GM12878 (cell line): ENCODE measurements around the gene DNAJC18. TPM values are rescaled to one million over a fixed set of nuclear protein-coding genes. Genes with fewer than 3 reads are reported as not detected.
A peak's percentile ranks its signal among the peaks of the same experiment; 100 is the strongest.

Experiments used
- ATAC-seq: fragments of 200-7000 bp; cut with Tn5 transposase; 3 replicates; pipeline ENCODE4 v1.9.1; 2020; ENCODE audit warnings: mild to moderate bottlenecking, moderate library complexity
- BruUV-seq: library from RNA; stranded (reverse); fragments of 400-500 nt; replicated peaks from 2 replicates; lab custom pipeline; 2021; lab: Mats Ljungman, UMichigan
- CTCF ChIA-PET: fragments of 300-600 bp; sonication (Branson Sonifier 250); formaldehyde crosslinking; extraction: SDS; loops from one replicate; lab custom pipeline; 2021; ENCODE audit warnings: inconsistent platforms; lab: Yijun Ruan, JAX
- POLR2A ChIA-PET: fragments of 350-600 bp; formaldehyde crosslinking; extraction: SDS; loops from one replicate; lab custom pipeline; 2021; ENCODE audit warnings: inconsistent platforms; lab: Charles Lee
- RAD21 ChIA-PET: fragments of 300-600 bp; sonication (Branson Sonifier 250); formaldehyde crosslinking; loops from one replicate; lab custom pipeline; 2023; ENCODE audit warnings: antibody characterized with exemption; ENCODE audit not compliant: unreplicated experiment; lab: Charles Lee
- SMC1A ChIA-PET: fragments of 300-600 bp; sonication (Branson Sonifier 250); formaldehyde crosslinking; loops from one replicate; lab custom pipeline; 2023; ENCODE audit not compliant: unreplicated experiment, uncharacterized antibody; lab: Charles Lee
- DNase-seq: peaks from one replicate; pipeline ENCODE4 v3.0.0-alpha.2; 2011; ENCODE audit warnings: low read depth, low spot score
- FAIRE-seq: peaks from 3 replicates; lab custom pipeline; 2011; peaks lifted over from hg19 to GRCh38; lab: Jason Lieb, UNC
- H2AFZ ChIP-seq: 2 replicates; pipeline ENCODE4 v1.6.0; 2011; ENCODE audit warnings: low read depth, low read length, control low read depth; ENCODE audit not compliant: control insufficient read depth
- H3K27ac ChIP-seq: 2 replicates; pipeline ENCODE4 v1.5.1; 2011; ENCODE audit warnings: control low read depth; ENCODE audit not compliant: control insufficient read depth, insufficient read depth
- H3K27me3 ChIP-seq, 2 experiments: replicated peaks in 1 of 2; 2 replicates each; pipeline versions ENCODE4 v1.6.0 to v1.6.1; 2011; ENCODE audit warnings: low read length in 1 of 2; ENCODE audit not compliant: control insufficient read depth in 2 of 2, insufficient read depth in 2 of 2
- H3K36me3 ChIP-seq, 2 experiments: 2 replicates each; pipeline ENCODE4 v1.5.1; 2011; ENCODE audit warnings: low read length in 1 of 2; ENCODE audit not compliant: control insufficient read depth in 2 of 2, insufficient read depth in 2 of 2
- H3K4me1 ChIP-seq: 2 replicates; pipeline ENCODE4 v1.6.1; 2011; ENCODE audit warnings: mild to moderate bottlenecking, low read length, moderate library complexity, mixed read lengths; ENCODE audit not compliant: control insufficient read depth, insufficient read depth
- H3K4me2 ChIP-seq: 2 replicates; pipeline ENCODE4 v1.6.0; 2011; ENCODE audit warnings: control low read depth; ENCODE audit not compliant: control insufficient read depth, insufficient read depth
- H3K4me3 ChIP-seq: fragments of 200-600 bp; sonication (generic); 2 replicates; pipeline ENCODE4 v1.5.1; 2016
- H3K79me2 ChIP-seq: 2 replicates; pipeline ENCODE4 v1.6.0; 2011; ENCODE audit warnings: low read length; ENCODE audit not compliant: control insufficient read depth, insufficient read depth
- H3K9ac ChIP-seq: 2 replicates; pipeline ENCODE4 v1.8.0; 2011; ENCODE audit warnings: low read length, control low read depth, mixed read lengths; ENCODE audit not compliant: control insufficient read depth, insufficient read depth
- H3K9me3 ChIP-seq: replicated peaks from 3 replicates; pipeline ENCODE4 v1.5.1; 2011; ENCODE audit warnings: mild to moderate bottlenecking, low read length; ENCODE audit not compliant: control insufficient read depth, insufficient read depth
- H4K20me1 ChIP-seq: 2 replicates; pipeline ENCODE4 v1.6.0; 2011; ENCODE audit not compliant: control insufficient read depth, insufficient read depth
- ATF3 ChIP-seq: IDR thresholded peaks from 2 replicates; pipeline ENCODE4 v1.6.1; 2011; ENCODE audit warnings: low read depth, mild to moderate bottlenecking, low read length, moderate library complexity, borderline replicate concordance; ENCODE audit errors: extremely low read depth
- CTCF ChIP-seq, 3 experiments: IDR thresholded peaks in 2 of 3; conservative IDR thresholded peaks in 1 of 3; 2 replicates each; pipeline ENCODE4 v1.5.1; 2011; ENCODE audit warnings: low read depth in 3 of 3, low read length in 3 of 3, mild to moderate bottlenecking in 3 of 3, control low read depth in 2 of 3, moderate library complexity in 2 of 3, inconsistent platforms in 1 of 3, mixed read lengths in 1 of 3; ENCODE audit not compliant: control insufficient read depth in 2 of 3, insufficient read depth in 1 of 3; ENCODE audit errors: extremely low read depth in 1 of 3
- FOS ChIP-seq: IDR thresholded peaks from 3 replicates; pipeline ENCODE4 v1.6.1; 2011; ENCODE audit warnings: borderline replicate concordance; ENCODE audit not compliant: insufficient read length; ENCODE audit errors: extremely low read depth
- HDGF ChIP-seq: fragments of 450-650 bp; IDR thresholded peaks from 2 replicates; pipeline ENCODE4 v1.6.1; 2016; ENCODE audit warnings: antibody characterized with exemption
- IKZF2 ChIP-seq, 2 experiments: fragments of 450-650 bp; IDR thresholded peaks; 2 replicates each; pipeline ENCODE4 v1.6.1; 2017; ENCODE audit warnings: mild to moderate bottlenecking in 2 of 2, moderate library complexity in 2 of 2
- JUND ChIP-seq: IDR thresholded peaks from 2 replicates; pipeline ENCODE4 v1.6.1; 2012; ENCODE audit warnings: low read depth, mild to moderate bottlenecking, low read length, improper control_type of control experiment, moderate library complexity
- KAT2A ChIP-seq: conservative IDR thresholded peaks from 2 replicates; pipeline ENCODE4 v1.6.1; 2011; ENCODE audit warnings: low read depth, low read length; ENCODE audit not compliant: control insufficient read depth
- MEF2B ChIP-seq: fragments of 450-650 bp; IDR thresholded peaks from 2 replicates; pipeline ENCODE4 v1.6.1; 2018; ENCODE audit warnings: mild to moderate bottlenecking, moderate library complexity; ENCODE audit not compliant: partially characterized antibody, poor library complexity, severe bottlenecking
- NR2C1 ChIP-seq: fragments of 450-650 bp; IDR thresholded peaks from 2 replicates; pipeline ENCODE4 v1.6.1; 2017; ENCODE audit warnings: antibody characterized with exemption, mild to moderate bottlenecking, moderate library complexity
- PRDM15 ChIP-seq: fragments of 450-650 bp; formaldehyde crosslinking; IDR thresholded peaks from 2 replicates; pipeline ENCODE4 v1.4.0; 2020; ENCODE audit warnings: mild to moderate bottlenecking, moderate library complexity
- SIN3A ChIP-seq: IDR thresholded peaks from 2 replicates; pipeline ENCODE4 v1.6.1; 2012; ENCODE audit warnings: low read depth, low read length, improper control_type of control experiment
- SIX5 ChIP-seq: IDR thresholded peaks from 2 replicates; pipeline ENCODE4 v1.6.1; 2011; ENCODE audit warnings: mild to moderate bottlenecking, low read depth, low read length, moderate library complexity; ENCODE audit not compliant: severe bottlenecking
- SMAD5 ChIP-seq: IDR thresholded peaks from 2 replicates; pipeline ENCODE4 v1.6.1; 2016; ENCODE audit warnings: antibody characterized with exemption, low read depth
- SUPT20H ChIP-seq: IDR thresholded peaks from 2 replicates; pipeline ENCODE4 v1.6.1; 2011; ENCODE audit warnings: low read depth, mild to moderate bottlenecking, low read length, moderate library complexity, borderline replicate concordance; ENCODE audit not compliant: control insufficient read depth
- ZNF24 ChIP-seq: fragments of 450-650 bp; IDR thresholded peaks from 2 replicates; pipeline ENCODE4 v1.6.1; 2017; ENCODE audit warnings: antibody characterized with exemption, mild to moderate bottlenecking
- WGBS: methylation state at CpG from one replicate; pipeline ENCODE4 v1.1.6; 2016; ENCODE audit warnings: low lambda C conversion rate; ENCODE audit not compliant: insufficient replicate concordance, insufficient coverage; ENCODE audit errors: missing lambda C conversion rate; 5-methylcytosine and 5-hydroxymethylcytosine counted together
- in situ Hi-C: fragments of 300-500 bp; cut with MboI; formaldehyde crosslinking; loops from 9 replicates; pipeline ENCODE4 v1.14.3; 2018; ENCODE audit warnings: mixed read lengths
- intact Hi-C: fragments of 100-400 bp; cut with micrococcal nuclease; formaldehyde crosslinking; loops from one replicate; pipeline ENCODE4 v1.14.2; 2022; ENCODE audit not compliant: unreplicated experiment
- polyA plus RNA-seq, 11 experiments: library from polyadenylated mRNA; depleted of rRNA in 4 of 11; unstranded in 6 of 11; stranded (reverse) in 5 of 11; fragments of >200 nt; fragmentation: Nextera tagmentation in 4 of 11; fragmentation: Illumina TruSeq in 1 of 11; extraction: Ambion mirVana in 4 of 11; extraction: Trizol in 1 of 11; gene quantifications; 1 replicate in 1 of 11; 2 replicates in 10 of 11; pipeline versions ENCODE4 v1.2.1 to v1.2.3, GENCODE V29; 2011 to 2016; ENCODE audit warnings: inconsistent platforms in 2 of 11, missing spikeins in 2 of 11, low read depth in 1 of 11
- total RNA-seq, 4 experiments: library from RNA; depleted of rRNA in 3 of 4; stranded (reverse); fragments of >200 nt in 3 of 4; fragmentation: Illumina TruSeq in 1 of 4; extraction: Trizol in 1 of 4; gene quantifications; 2 replicates each; pipeline versions ENCODE4 v1.2.1 to v1.2.3, GENCODE V29; 2013 to 2021

The DNAJC18 gene
- total and polyA plus RNA-seq, 10 of the 15 experiments (the other 5 are each of a cell fraction or from before 2014, with no cell fraction given): 6.4 to 26.7 (median 17.7) TPM

GRCh38 chr5:139385061-139386049, 54.0 kb downstream of the DNAJC18 start:
- BruUV-seq: no TSS peak
- Histone ChIP-seq H3K9ac (peak overlapping the region; percentile 42), H3K4me2 (peak overlapping the region; percentile 51), H3K4me3 (peak overlapping the region; percentile 17; the same call in 1 of the 2 replicates), H3K79me2 (peaks cover 35% of the 10 kb centered on the region), H3K9me3 (no peaks in the 10 kb centered on the region), H3K4me1 (peaks cover 42% of the 10 kb centered on the region), H2AFZ (no peak overlapping the region), H3K27ac (peak overlapping the region; percentile 62), H3K36me3 (no peaks in the 10 kb centered on the region; a peak in 2 of 4 replicates), H3K27me3 (no peaks in the 10 kb centered on the region), H4K20me1 (no peaks in the 10 kb centered on the region)
- CTCF ChIA-PET: interaction anchor here (0.9 to 3.2 kb wide), 4 partner anchors 11 to 134 kb away, joined by 3 to 15 read pairs (median 4); partner anchors contain the start of gene PAIP2
- ATAC-seq (peak; percentile 2; the same call in 2 of the 3 replicates), FAIRE-seq (peak; percentile 82), DNase-seq (no peak)
- in situ Hi-C loops: no loop called here
- intact Hi-C loops: loop anchor here (5.0 kb wide), 1 partner anchor 188 kb away; the partner anchor contains the start of gene SIL1
- WGBS: 38% methylated on average over 8 of the region's 8 CpGs
- SMC1A ChIA-PET: interaction anchor here (1.0 to 3.9 kb wide), 3 partner anchors 17 to 81 kb away, joined by 3 to 19 read pairs (median 3); partner anchors contain the start of gene SPATA24
- POLR2A ChIA-PET: interaction anchor here (0.7 to 6.8 kb wide), 3 partner anchors 11 to 66 kb away, joined by 3 to 74 read pairs (median 4); partner anchors contain the start of gene SPATA24
- RAD21 ChIA-PET: interaction anchor here (0.7 to 1.0 kb wide), 2 partner anchors 19 to 919 kb away, joined by 3 read pairs; no protein-coding TSS in a partner anchor
- TF ChIP-seq ATF3 (no peak), HDGF (no peak), IKZF2 (IDR thresholded peaks at IDR 0.05) (peak in 1 of 2 experiments; percentile 36; a peak in 3 of 4 replicates), PRDM15 (no peak), JUND (no peak), FOS (no peak), SUPT20H (no peak), SMAD5 (no peak), MEF2B (no peak), CTCF (IDR thresholded peaks at IDR 0.05 in 2 of 3, conservative IDR thresholded peaks at IDR 0.05 in 1 of 3; ENCODE audit: control insufficient read depth in 2 of 3, extremely low read depth in 1 of 3, insufficient read depth in 1 of 3, low read depth in 3 of 3, low read length in 3 of 3) (peak; percentile 9 to 29 (median 9); a peak in 2 of 6 replicates), KAT2A (no peak), SIX5 (no peak), ZNF24 (no peak), NR2C1 (no peak), SIN3A (no peak)
